ENCODE results near the gene TRPC5OS. TPM values are rescaled to one million over a fixed set of nuclear protein-coding genes. Genes with fewer than 3 reads are reported as not detected.

The TRPC5OS gene
- total and polyA plus RNA-seq, 2 of the 8 experiments (the other 6 are each of a cell fraction or from before 2014, with no cell fraction given) = not detected

- no peak overlapping the region for H3K18ac ChIP-seq (ENCODE audit: extremely low read depth, low read length)
- WGBS, 2 experiments (ENCODE audit: extremely low coverage in 1 of 2, insufficient coverage in 1 of 2, insufficient read length in 1 of 2, insufficient replicate concordance in 2 of 2, low coverage in 1 of 2, low lambda C conversion rate in 2 of 2, missing lambda C conversion rate in 1 of 2) = 93% methylated on average over 5 of the region's 5 CpGs; no CpG with 5 or more reads in 1 of the 2 experiments
- FAIRE-seq (no peak), DNase-seq (ENCODE audit: low read depth in 1 of 2, low spot score in 2 of 2) (no peak)
- no peak overlapping the region for H3K14ac ChIP-seq (ENCODE audit: insufficient read length)
- H3K9me3 ChIP-seq (ENCODE audit: insufficient read depth in 2 of 2, low read depth in 1 of 2, low read length in 1 of 2) = no peaks in the 10 kb centered on the region
- POLR2A ChIA-PET (ENCODE audit: partially characterized antibody) = no interaction called here
- no peak overlapping the region for H3K4me3 ChIP-seq (ENCODE audit: extremely low read depth in 1 of 4, insufficient read depth in 2 of 4, low read depth in 3 of 4, low read length in 4 of 4)
- H2BK120ac ChIP-seq (replicated peaks; ENCODE audit: low read depth, low read length) = no peak overlapping the region
- no peak overlapping the region for H2BK20ac ChIP-seq (ENCODE audit: low read length)
- no peak overlapping the region for H2BK12ac ChIP-seq (ENCODE audit: low read depth, low read length)
- TF ChIP-seq, protein P1, sequence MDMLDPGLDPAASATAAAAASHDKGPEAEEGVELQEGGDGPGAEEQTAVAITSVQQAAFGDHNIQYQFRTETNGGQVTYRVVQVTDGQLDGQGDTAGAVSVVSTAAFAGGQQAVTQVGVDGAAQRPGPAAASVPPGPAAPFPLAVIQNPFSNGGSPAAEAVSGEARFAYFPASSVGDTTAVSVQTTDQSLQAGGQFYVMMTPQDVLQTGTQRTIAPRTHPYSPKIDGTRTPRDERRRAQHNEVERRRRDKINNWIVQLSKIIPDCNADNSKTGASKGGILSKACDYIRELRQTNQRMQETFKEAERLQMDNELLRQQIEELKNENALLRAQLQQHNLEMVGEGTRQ (IDR thresholded peaks at IDR 0.05; ENCODE audit: low read length) = no peak
- TF ChIP-seq YY1 (IDR thresholded peaks at IDR 0.05; ENCODE audit: low read depth, low read length) = no peak
- no peak for TF ChIP-seq KDM5A (IDR thresholded peaks at IDR 0.05; ENCODE audit: low read length)
- no peak overlapping the region for H2AFZ ChIP-seq (ENCODE audit: low read length)
- no peaks in the 10 kb centered on the region for H3K4me1 ChIP-seq (replicated peaks in 1 of 4; ENCODE audit: control insufficient read depth in 3 of 4, insufficient read depth in 4 of 4, low read length in 3 of 4)
- H4K91ac ChIP-seq (replicated peaks; ENCODE audit: insufficient read length, low read length) = no peak overlapping the region
- H4K5ac ChIP-seq (ENCODE audit: insufficient read length, low read depth, low read length) = no peak overlapping the region
- no peak overlapping the region for H3K4me2 ChIP-seq (ENCODE audit: insufficient read depth in 1 of 2, low read depth in 2 of 2, low read length in 2 of 2)
- no peaks in the 10 kb centered on the region; the same call in 1 of the 2 replicates for H3K23me2 ChIP-seq (ENCODE audit: low read depth, low read length)
- no peaks in the 10 kb centered on the region for H3K27me3 ChIP-seq (replicated peaks in 1 of 4; ENCODE audit: control insufficient read depth in 3 of 4, extremely low read depth in 1 of 4, insufficient read depth in 3 of 4, low read length in 3 of 4)
- no peak overlapping the region for H3K56ac ChIP-seq (replicated peaks; ENCODE audit: insufficient read length, low read depth, low read length)
- H2AK5ac ChIP-seq (ENCODE audit: low read depth, low read length) = no peak overlapping the region
- no peak overlapping the region for H2BK5ac ChIP-seq (ENCODE audit: low read depth, low read length)
- no peaks in the 10 kb centered on the region for H3K79me1 ChIP-seq (ENCODE audit: low read depth, low read length)
- CTCF ChIA-PET (ENCODE audit: partially characterized antibody) = interaction anchor here (0.7 kb wide), 1 partner anchor 24 kb away, joined by 3 read pairs; no protein-coding TSS in a partner anchor
- H4K8ac ChIP-seq (ENCODE audit: extremely low read depth, insufficient read depth, low read length) = no peak overlapping the region
- H4K20me1 ChIP-seq (replicated peaks in 1 of 2; ENCODE audit: control insufficient read depth in 1 of 2, insufficient read depth in 2 of 2, low read length in 2 of 2) = no peaks in the 10 kb centered on the region
- H3K23ac ChIP-seq (ENCODE audit: insufficient read length) = no peak overlapping the region
- H3K27ac ChIP-seq (ENCODE audit: low read depth, low read length) = no peak overlapping the region
- H3K4ac ChIP-seq (replicated peaks; ENCODE audit: insufficient read length, low read depth, low read length) = no peak overlapping the region
- H2BK15ac ChIP-seq (ENCODE audit: low read length) = no peak overlapping the region
- no peaks in the 10 kb centered on the region for H3K36me3 ChIP-seq (ENCODE audit: control insufficient read depth in 2 of 4, insufficient read depth in 4 of 4, low read length in 3 of 4)
- H3K9ac ChIP-seq (replicated peaks in 1 of 4; ENCODE audit: extremely low read depth in 1 of 4, low read depth in 3 of 4, low read length in 3 of 4) = no peak overlapping the region
- H3K79me2 ChIP-seq (ENCODE audit: control insufficient read depth in 1 of 2, insufficient read depth in 2 of 2, low read length in 2 of 2) = no peaks in the 10 kb centered on the region
These were observed 14.4 kb upstream of the TRPC5OS start for GRCh38 chrX:111861605-111862004.
